Measurements from ENCODE around the gene RELB. TPM values are rescaled to one million over a fixed set of nuclear protein-coding genes. Genes with fewer than 3 reads are reported as not detected.
A peak's percentile ranks its signal among the peaks of the same experiment; 100 is the strongest.

Gene RELB
- total and polyA plus RNA-seq, 2 of the 4 experiments (the other 2 are of a cell fraction), result 5.0 to 17.2 TPM

GRCh38 chr19:45021971-45022370 is 20.7 kb downstream of the RELB start:
- intact Hi-C loops (cut with micrococcal nuclease), result no loop called here
- Histone ChIP-seq H3K9ac (ENCODE audit: low read depth, low read length) (no peak overlapping the region), H3K9me3 (ENCODE audit: control insufficient read depth, insufficient read depth, low read length) (no peaks in the 10 kb centered on the region), H3K23ac (ENCODE audit: low read depth, low read length) (no peak overlapping the region), H3K4me1 (ENCODE audit: control insufficient read depth, insufficient read depth, low read length) (no peaks in the 10 kb centered on the region), H2BK120ac (ENCODE audit: low read depth, low read length) (no peak overlapping the region), H4K5ac (ENCODE audit: low read depth, low read length) (no peak overlapping the region), H3K9me1 (ENCODE audit: insufficient read depth, low read length) (no peaks in the 10 kb centered on the region), H4K8ac (ENCODE audit: low read depth in 2 of 2, low read length in 2 of 2) (no peak overlapping the region), H3K14ac (replicated peaks; ENCODE audit: low read depth, low read length) (no peak overlapping the region), H2AK9ac (replicated peaks; ENCODE audit: low read depth, low read length, poor library complexity) (peak overlapping the region; percentile 78), H3K4ac (ENCODE audit: low read depth, low read length) (no peak overlapping the region), H3K79me1 (ENCODE audit: low read depth in 1 of 2, low read length in 2 of 2) (0 out of 4 replicates have a peak, but pooled peaks cover 0 to 3% of the 10 kb centered on the region in 2 experiments), H2AK5ac (ENCODE audit: low read depth, low read length) (no peak overlapping the region), H3K56ac (ENCODE audit: extremely low read depth, insufficient read depth, low read length) (no peak overlapping the region), H2AFZ (replicated peaks; ENCODE audit: low read length, poor library complexity) (no peak overlapping the region), H3K18ac (ENCODE audit: low read depth, low read length) (no peak overlapping the region), H3K4me3 (ENCODE audit: insufficient read depth, low read depth, low read length) (no peak overlapping the region), H3K27ac (ENCODE audit: insufficient read depth, low read length) (no peak overlapping the region), H2BK5ac (ENCODE audit: low read depth, low read length, poor library complexity, severe bottlenecking) (no peak overlapping the region), H2BK15ac (ENCODE audit: low read depth, low read length) (no peak overlapping the region), H4K20me1 (ENCODE audit: insufficient read depth, low read length) (no peaks in the 10 kb centered on the region), H3K4me2 (ENCODE audit: low read depth, low read length) (no peak overlapping the region), H3K27me3 (ENCODE audit: control insufficient read depth, insufficient read depth, low read length) (no peaks in the 10 kb centered on the region), H3K36me3 (ENCODE audit: control insufficient read depth, insufficient read depth, low read length) (peaks cover 11% of the 10 kb centered on the region), H4K91ac (ENCODE audit: insufficient read depth, low read depth, low read length) (no peak overlapping the region), H2BK20ac (ENCODE audit: low read depth, low read length) (no peak overlapping the region)
- TF ChIP-seq MXI1 (IDR thresholded peaks at IDR 0.05; ENCODE audit: borderline replicate concordance, low read depth, low read length), result no peak
- no peak for TF ChIP-seq USF2 (IDR thresholded peaks at IDR 0.05; ENCODE audit: low read depth, low read length)
- no peak for TF ChIP-seq MAFK (IDR thresholded peaks at IDR 0.05; ENCODE audit: low read depth, low read length)
- TF ChIP-seq ELK1 (IDR thresholded peaks at IDR 0.05; ENCODE audit: borderline replicate concordance, low read depth, low read length), result no peak
- no peak for TF ChIP-seq SMC3 (IDR thresholded peaks at IDR 0.05; ENCODE audit: low read depth, low read length)
- TF ChIP-seq BHLHE40 (IDR thresholded peaks at IDR 0.05; ENCODE audit: low read depth, low read length), result no peak
- TF ChIP-seq MAZ (IDR thresholded peaks at IDR 0.05; ENCODE audit: borderline replicate concordance, low read depth, low read length), result no peak
- no peak for TF ChIP-seq RCOR1 (IDR thresholded peaks at IDR 0.05; ENCODE audit: insufficient replicate concordance, low read length)
- TF ChIP-seq CHD1 (IDR thresholded peaks at IDR 0.05; ENCODE audit: low read depth, low read length), result no peak
- no peak for TF ChIP-seq CEBPB (IDR thresholded peaks at IDR 0.05; ENCODE audit: low read depth, low read length)
- TF ChIP-seq FOS (IDR thresholded peaks at IDR 0.05; ENCODE audit: low read depth, low read length), result no peak
- no peak for TF ChIP-seq RFX5 (IDR thresholded peaks at IDR 0.05; ENCODE audit: low read depth, low read length)
- whole genome bisulfite sequencing, 2 experiments (ENCODE audit: extremely low coverage in 2 of 2, insufficient read length in 1 of 2), result 100% methylated on average over 1 of the region's 14 CpGs; no CpG with 5 or more reads in 1 of the 2 experiments
- CTCF ChIA-PET, result no interaction called here
- POLR2A ChIA-PET (ENCODE audit: unreplicated experiment), result no interaction called here
- BruUV-seq (replicated peaks), result no TSS peak
- in situ Hi-C loops (cut with MboI; ENCODE audit: low sequenced_read_pairs), result no loop called here
- dilution Hi-C loops (cut with HindIII; ENCODE audit: low sequenced_read_pairs, unreplicated experiment), result no loop called here
- ATAC-seq (ENCODE audit: low read depth) (no peak), DNase-seq (no peak)

Measured in IMR-90 (cell line).